ENCODE data around the gene HECTD1. TPM values are rescaled to one million over a fixed set of nuclear protein-coding genes. Genes with fewer than 3 reads are reported as not detected.

Gene HECTD1
- total and polyA plus RNA-seq, 11 donors: 42.4 to 185 (median 148) TPM

GRCh38 chr14:31084385-31084784, 123.2 kb downstream of the HECTD1 start:
- no peaks in the 10 kb centered on the region for H3K27me3 ChIP-seq
- DNase-seq (no peak), ATAC-seq (no peak)
- TF ChIP-seq POLR2A (IDR thresholded peaks at IDR 0.05): no peak
- TF ChIP-seq, protein P1, sequence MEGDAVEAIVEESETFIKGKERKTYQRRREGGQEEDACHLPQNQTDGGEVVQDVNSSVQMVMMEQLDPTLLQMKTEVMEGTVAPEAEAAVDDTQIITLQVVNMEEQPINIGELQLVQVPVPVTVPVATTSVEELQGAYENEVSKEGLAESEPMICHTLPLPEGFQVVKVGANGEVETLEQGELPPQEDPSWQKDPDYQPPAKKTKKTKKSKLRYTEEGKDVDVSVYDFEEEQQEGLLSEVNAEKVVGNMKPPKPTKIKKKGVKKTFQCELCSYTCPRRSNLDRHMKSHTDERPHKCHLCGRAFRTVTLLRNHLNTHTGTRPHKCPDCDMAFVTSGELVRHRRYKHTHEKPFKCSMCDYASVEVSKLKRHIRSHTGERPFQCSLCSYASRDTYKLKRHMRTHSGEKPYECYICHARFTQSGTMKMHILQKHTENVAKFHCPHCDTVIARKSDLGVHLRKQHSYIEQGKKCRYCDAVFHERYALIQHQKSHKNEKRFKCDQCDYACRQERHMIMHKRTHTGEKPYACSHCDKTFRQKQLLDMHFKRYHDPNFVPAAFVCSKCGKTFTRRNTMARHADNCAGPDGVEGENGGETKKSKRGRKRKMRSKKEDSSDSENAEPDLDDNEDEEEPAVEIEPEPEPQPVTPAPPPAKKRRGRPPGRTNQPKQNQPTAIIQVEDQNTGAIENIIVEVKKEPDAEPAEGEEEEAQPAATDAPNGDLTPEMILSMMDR (IDR thresholded peaks at IDR 0.05): no peak
- H3K4me3 ChIP-seq: no peak overlapping the region
- H3K36me3 ChIP-seq: peaks cover 0 to 33% (median 7%) of the 10 kb centered on the region in 9 donors
- intact Hi-C loops (cut with DNase I): no loop called here
- H3K4me1 ChIP-seq: peaks cover 0 to 2% (median 0%) of the 10 kb centered on the region in 12 donors
- 54 to 81% (median 79%) methylated on average over 5 of the region's 5 CpGs for WGBS, 4 donors
- no peak overlapping the region for H3K27ac ChIP-seq
- no peaks in the 10 kb centered on the region for H3K9me3 ChIP-seq

- DNase-seq (no peak), ATAC-seq (no peak)
- TF ChIP-seq POLR2A (IDR thresholded peaks at IDR 0.05): no peak
- TF ChIP-seq, protein P1 (IDR thresholded peaks at IDR 0.05): no peak
- H3K4me1 ChIP-seq: peaks cover 0 to 8% (median 2%) of the 10 kb centered on the region in 12 donors
- intact Hi-C loops (cut with DNase I): loop anchor here in 6 of 10 donors (2.0 kb wide), 2 partner anchors 103 to 105 kb away; no protein-coding TSS in a partner anchor
- no peaks in the 10 kb centered on the region for H3K27me3 ChIP-seq
- peaks cover 0 to 33% (median 7%) of the 10 kb centered on the region in 9 donors for H3K36me3 ChIP-seq
- WGBS, 4 donors: 87 to 94% (median 90%) methylated on average over 3 of the region's 3 CpGs
- no peak overlapping the region for H3K27ac ChIP-seq
- H3K9me3 ChIP-seq: no peaks in the 10 kb centered on the region
- no peak overlapping the region for H3K4me3 ChIP-seq
Observed at GRCh38 chr14:31083781-31084180, 123.8 kb downstream of the HECTD1 start.

GRCh38 chr14:31080484-31080883, 127.1 kb downstream of the HECTD1 start:
- TF ChIP-seq, protein P1 (IDR thresholded peaks at IDR 0.05): no peak
- TF ChIP-seq POLR2A (IDR thresholded peaks at IDR 0.05): no peak
- H3K4me1 ChIP-seq: peaks cover 0 to 15% (median 7%) of the 10 kb centered on the region in 12 donors
- no peaks in the 10 kb centered on the region for H3K9me3 ChIP-seq
- H3K27me3 ChIP-seq: no peaks in the 10 kb centered on the region
- DNase-seq (no peak), ATAC-seq (no peak)
- 90 to 94% (median 91%) methylated on average over 4 of the region's 4 CpGs for WGBS, 4 donors
- H3K36me3 ChIP-seq: peaks cover 0 to 24% (median 7%) of the 10 kb centered on the region in 9 donors
- no peak overlapping the region for H3K27ac ChIP-seq
- intact Hi-C loops (cut with DNase I): loop anchor here in 4 of 10 donors (2.0 kb wide), 2 partner anchors 96 to 100 kb away; no protein-coding TSS in a partner anchor
- no peak overlapping the region for H3K4me3 ChIP-seq

GRCh38 chr14:31080056-31080455, 127.5 kb downstream of the HECTD1 start:
- peaks cover 0 to 28% (median 6%) of the 10 kb centered on the region in 9 donors for H3K36me3 ChIP-seq
- intact Hi-C loops (cut with DNase I): loop anchor here in 4 of 10 donors (2.0 kb wide), 2 partner anchors 95 to 99 kb away; no protein-coding TSS in a partner anchor
- no peak for ATAC-seq
- no peak for DNase-seq
- H3K4me3 ChIP-seq: no peak overlapping the region
- H3K27ac ChIP-seq: no peak overlapping the region
- no peak for TF ChIP-seq POLR2A (IDR thresholded peaks at IDR 0.05)
- TF ChIP-seq, protein P1 (IDR thresholded peaks at IDR 0.05): no peak
- H3K9me3 ChIP-seq: peaks cover 0 to 2% (median 0%) of the 10 kb centered on the region in 12 donors
- peaks cover 0 to 15% (median 7%) of the 10 kb centered on the region in 12 donors for H3K4me1 ChIP-seq
- 62 to 79% (median 66%) methylated on average over 3 of the region's 3 CpGs for WGBS, 4 donors
- no peaks in the 10 kb centered on the region for H3K27me3 ChIP-seq
